Measurements from ENCODE around the gene EMP3.

The EMP3 gene

GRCh38 chr19:48321372-48321621, 4.1 kb upstream of the EMP3 start:
- H3K4me1 Mint-ChIP-seq, result peaks cover 60% of the 10 kb centered on the region
- DNase-seq (ENCODE audit: low spot score in 2 of 2) (peak; percentile 82 to 87), ATAC-seq (replicated peaks; ENCODE audit: extremely low read depth, poor library complexity, severe bottlenecking) (peak; percentile 45)
- H3K4me3 Mint-ChIP-seq, result peak overlapping the region; percentile 99
- no peaks in the 10 kb centered on the region for H3K9me3 Mint-ChIP-seq
- peak overlapping the region; percentile 99 for H3K27ac Mint-ChIP-seq (ENCODE audit: low read depth)
- no peaks in the 10 kb centered on the region for H3K27me3 Mint-ChIP-seq
- H3K36me3 Mint-ChIP-seq (ENCODE audit: insufficient read depth), result peaks cover 29% of the 10 kb centered on the region

GRCh38 chr19:48321622-48322591, 3.4 kb upstream of the EMP3 start:
- Mint-ChIP-seq H3K27me3 (no peaks in the 10 kb centered on the region), H3K27ac (ENCODE audit: low read depth) (peak overlapping the region; percentile 99), H3K4me3 (peak overlapping the region; percentile 99), H3K4me1 (peaks cover 66% of the 10 kb centered on the region), H3K36me3 (ENCODE audit: insufficient read depth) (peaks cover 29% of the 10 kb centered on the region), H3K9me3 (no peaks in the 10 kb centered on the region)
- ATAC-seq (replicated peaks; ENCODE audit: extremely low read depth, poor library complexity, severe bottlenecking) (peak; percentile 73), DNase-seq (ENCODE audit: low spot score in 2 of 2) (peak; percentile 99)

GRCh38 chr19:48329167-48329891, 4.0 kb downstream of the EMP3 start:
- no peak for ATAC-seq (replicated peaks; ENCODE audit: extremely low read depth, poor library complexity, severe bottlenecking)
- H3K36me3 Mint-ChIP-seq (ENCODE audit: insufficient read depth), result peaks cover 57% of the 10 kb centered on the region
- H3K27ac Mint-ChIP-seq (ENCODE audit: low read depth), result peak overlapping the region; percentile 94
- DNase-seq (ENCODE audit: low spot score in 2 of 2), result no peak
- H3K4me1 Mint-ChIP-seq, result peaks cover 80% of the 10 kb centered on the region
- H3K9me3 Mint-ChIP-seq, result no peaks in the 10 kb centered on the region
- peak overlapping the region; percentile 99 for H3K4me3 Mint-ChIP-seq
- H3K27me3 Mint-ChIP-seq, result no peaks in the 10 kb centered on the region

GRCh38 chr19:48330012-48330681, 4.8 kb downstream of the EMP3 start:
- Mint-ChIP-seq H3K27ac (ENCODE audit: low read depth) (peak overlapping the region; percentile 94), H3K4me3 (peak overlapping the region; percentile 99), H3K36me3 (ENCODE audit: insufficient read depth) (peaks cover 56% of the 10 kb centered on the region), H3K9me3 (no peaks in the 10 kb centered on the region), H3K27me3 (no peaks in the 10 kb centered on the region), H3K4me1 (peaks cover 81% of the 10 kb centered on the region)
- ATAC-seq (replicated peaks; ENCODE audit: extremely low read depth, poor library complexity, severe bottlenecking) (peak; percentile 35), DNase-seq (ENCODE audit: low spot score in 2 of 2) (peak; percentile 66 to 83)

GRCh38 chr19:48332351-48332661, 7.0 kb downstream of the EMP3 start:
- DNase-seq (ENCODE audit: low spot score in 2 of 2) (no peak), ATAC-seq (replicated peaks; ENCODE audit: extremely low read depth, poor library complexity, severe bottlenecking) (no peak)
- H3K4me3 Mint-ChIP-seq, result peak overlapping the region; percentile 99
- no peaks in the 10 kb centered on the region for H3K27me3 Mint-ChIP-seq
- H3K36me3 Mint-ChIP-seq (ENCODE audit: insufficient read depth), result peaks cover 46% of the 10 kb centered on the region
- H3K4me1 Mint-ChIP-seq, result peaks cover 62% of the 10 kb centered on the region
- peak overlapping the region; percentile 96 for H3K27ac Mint-ChIP-seq (ENCODE audit: low read depth)
- no peaks in the 10 kb centered on the region for H3K9me3 Mint-ChIP-seq

GRCh38 chr19:48332662-48333466, 7.5 kb downstream of the EMP3 start:
- peaks cover 43% of the 10 kb centered on the region for H3K36me3 Mint-ChIP-seq (ENCODE audit: insufficient read depth)
- peak overlapping the region; percentile 99 for H3K4me3 Mint-ChIP-seq
- H3K4me1 Mint-ChIP-seq, result peaks cover 58% of the 10 kb centered on the region
- no peaks in the 10 kb centered on the region for H3K27me3 Mint-ChIP-seq
- H3K27ac Mint-ChIP-seq (ENCODE audit: low read depth), result peak overlapping the region; percentile 96
- ATAC-seq (replicated peaks; ENCODE audit: extremely low read depth, poor library complexity, severe bottlenecking) (peak; percentile 73), DNase-seq (ENCODE audit: low spot score in 2 of 2) (peak; percentile 83 to 95)
- H3K9me3 Mint-ChIP-seq, result no peaks in the 10 kb centered on the region

- H3K9me3 Mint-ChIP-seq, result no peaks in the 10 kb centered on the region
- H3K27me3 Mint-ChIP-seq, result no peaks in the 10 kb centered on the region
- ATAC-seq (replicated peaks; ENCODE audit: extremely low read depth, poor library complexity, severe bottlenecking), result peak; percentile 69
- peaks cover 53% of the 10 kb centered on the region for H3K4me1 Mint-ChIP-seq
- peak; percentile 81 to 88 for DNase-seq (ENCODE audit: low spot score in 2 of 2)
- H3K36me3 Mint-ChIP-seq (ENCODE audit: insufficient read depth), result peaks cover 37% of the 10 kb centered on the region
- peak overlapping the region; percentile 96 for H3K27ac Mint-ChIP-seq (ENCODE audit: low read depth)
- peak overlapping the region; percentile 99 for H3K4me3 Mint-ChIP-seq
These were observed 8.4 kb downstream of the EMP3 start for GRCh38 chr19:48333467-48334384.

- H3K27ac Mint-ChIP-seq (ENCODE audit: low read depth), result peak overlapping the region; percentile 73
- H3K4me1 Mint-ChIP-seq, result peaks cover 16% of the 10 kb centered on the region
- H3K4me3 Mint-ChIP-seq, result no peak overlapping the region
- no peak for ATAC-seq (replicated peaks; ENCODE audit: extremely low read depth, poor library complexity, severe bottlenecking)
- no peak for DNase-seq (ENCODE audit: low spot score in 2 of 2)
- no peaks in the 10 kb centered on the region for H3K9me3 Mint-ChIP-seq
- no peaks in the 10 kb centered on the region for H3K27me3 Mint-ChIP-seq
- peaks cover 7% of the 10 kb centered on the region for H3K36me3 Mint-ChIP-seq (ENCODE audit: insufficient read depth)
These were observed 13.0 kb downstream of the EMP3 start for GRCh38 chr19:48338253-48338755.

- Mint-ChIP-seq H3K9me3 (no peaks in the 10 kb centered on the region), H3K36me3 (ENCODE audit: insufficient read depth) (peaks cover 2% of the 10 kb centered on the region), H3K4me1 (peaks cover 12% of the 10 kb centered on the region), H3K27ac (ENCODE audit: low read depth) (peak overlapping the region; percentile 73), H3K27me3 (no peaks in the 10 kb centered on the region), H3K4me3 (no peak overlapping the region)
- DNase-seq (ENCODE audit: low spot score in 2 of 2), result no peak
- ATAC-seq (replicated peaks; ENCODE audit: extremely low read depth, poor library complexity, severe bottlenecking), result no peak
These were observed 13.6 kb downstream of the EMP3 start for GRCh38 chr19:48338802-48339503.

- Mint-ChIP-seq H3K4me1 (no peaks in the 10 kb centered on the region), H3K9me3 (no peaks in the 10 kb centered on the region), H3K27me3 (no peaks in the 10 kb centered on the region), H3K36me3 (ENCODE audit: insufficient read depth) (peaks cover 2% of the 10 kb centered on the region), H3K27ac (ENCODE audit: low read depth) (no peak overlapping the region), H3K4me3 (no peak overlapping the region)
- ATAC-seq (replicated peaks; ENCODE audit: extremely low read depth, poor library complexity, severe bottlenecking) (no peak), DNase-seq (ENCODE audit: low spot score in 2 of 2) (no peak)
These were observed 15.6 kb downstream of the EMP3 start for GRCh38 chr19:48340995-48341394.
